Stimulated activated CD8-positive, alpha-beta memory T cell treated with anti-CD3 and anti-CD28 coated beads, Interleukin-15, amount 100 ng/mL, for 1 hour (primary cell): ENCODE data around the gene KLRK1.
"Not testable (repeated sequence)": the region's sequence is repeated elsewhere in the genome, so short reads cannot be mapped to it uniquely, and the experiment has no call there.

Experiments used
- DNase-seq: peaks from one replicate; pipeline ENCODE4 v3.0.0-alpha.2; 2020; ENCODE audit warnings: low read depth

Gene KLRK1

DNA sequence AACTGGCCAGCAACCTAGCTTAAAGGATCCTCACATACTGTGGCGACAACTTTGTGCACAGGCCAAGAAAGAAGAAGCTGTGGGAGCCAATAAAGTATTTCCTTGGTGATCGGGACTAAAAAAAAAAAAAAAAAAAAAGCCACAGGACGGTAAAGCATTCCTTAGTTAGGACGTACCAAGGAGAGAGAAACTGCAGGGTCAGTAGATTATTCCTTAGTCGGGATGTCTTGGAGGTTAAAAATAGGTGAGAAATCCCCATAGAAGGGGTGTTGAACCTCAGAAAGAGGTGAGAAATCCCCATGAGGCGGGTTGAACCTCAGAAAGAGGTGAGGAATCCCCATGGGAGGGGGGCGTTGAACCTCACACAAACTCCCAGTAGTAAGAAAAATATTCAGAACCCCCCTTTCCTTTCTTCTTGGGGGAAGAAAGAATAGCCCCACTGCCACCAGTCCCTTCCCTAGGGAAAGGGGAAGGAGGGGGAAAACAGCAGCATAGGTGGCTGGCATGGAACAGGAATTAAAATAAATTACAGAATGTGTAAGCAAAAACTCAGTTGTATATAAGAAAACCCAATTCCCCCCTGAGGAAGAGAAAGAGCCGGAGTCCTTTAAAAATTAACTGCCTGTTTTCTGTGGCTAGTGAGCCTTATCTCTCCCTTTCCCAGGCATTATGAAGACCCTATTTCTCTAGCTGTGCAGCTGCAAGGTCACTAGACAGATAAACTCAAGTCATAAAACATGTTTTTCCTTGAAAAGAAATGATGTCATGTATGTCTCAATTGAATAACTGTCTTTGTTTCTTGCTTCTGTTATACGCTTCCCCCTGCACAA lies 26.8 kb downstream of the KLRK1 start:
- no peak for DNase-seq

DNA sequence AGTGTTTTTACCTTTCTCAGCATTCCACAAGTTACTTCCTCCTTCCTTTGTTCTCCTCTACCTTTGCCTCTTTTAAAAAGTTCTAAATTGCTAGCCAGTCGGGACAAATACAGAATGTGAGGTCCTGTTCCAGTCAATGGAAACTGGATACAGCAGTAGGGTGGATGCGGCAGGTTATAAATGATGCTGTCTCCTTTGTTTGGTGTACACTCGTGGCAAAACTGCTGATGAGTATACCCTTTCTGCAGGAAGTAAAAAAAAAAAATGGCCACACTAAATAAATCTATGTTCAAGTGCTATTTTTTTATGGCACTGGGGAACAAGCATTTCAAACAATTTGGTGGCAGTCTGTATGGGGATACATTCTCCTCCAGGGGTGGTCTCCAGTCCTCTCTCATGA lies 27.5 kb downstream of the KLRK1 start:
- no peak for DNase-seq

DNA sequence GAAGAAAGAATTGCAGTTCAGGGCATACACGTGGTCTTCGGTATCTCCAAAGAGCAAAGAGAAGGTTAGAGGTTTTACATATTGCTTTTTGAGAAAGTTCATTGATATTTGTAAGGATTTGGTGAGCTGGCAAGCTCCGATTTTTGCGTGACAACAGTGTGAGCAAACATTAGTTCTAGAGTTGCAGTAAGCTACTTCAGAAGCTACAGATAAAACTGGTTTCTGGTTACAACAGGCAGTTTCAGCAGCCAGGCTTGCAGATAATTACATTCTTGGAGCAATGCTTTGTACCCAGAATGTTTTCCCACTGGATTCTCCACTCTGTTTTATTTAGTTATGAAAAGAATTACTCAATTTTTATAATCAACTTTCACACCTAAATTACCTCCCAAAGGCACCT lies 28.2 kb downstream of the KLRK1 start:
- no peak for DNase-seq

DNA sequence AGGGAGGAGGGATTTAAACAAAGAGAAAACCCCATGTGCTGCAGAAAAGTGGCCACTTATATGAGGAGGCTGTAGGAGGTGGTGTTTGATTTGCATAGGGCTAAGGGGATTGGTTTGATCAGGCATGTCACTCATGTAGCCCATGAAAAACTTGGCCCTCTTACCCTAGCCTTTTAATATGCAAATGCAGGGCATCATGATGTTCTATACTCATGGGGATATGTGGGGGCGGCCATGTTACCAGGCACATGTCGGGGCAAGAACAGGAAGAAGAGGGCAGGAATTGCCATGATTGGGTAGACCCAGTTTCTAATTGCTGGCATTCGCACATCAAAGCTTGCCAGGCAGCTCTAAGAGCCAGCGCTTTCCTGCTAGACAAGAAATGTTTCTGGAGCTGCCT lies 28.8 kb downstream of the KLRK1 start:
- no peak for DNase-seq

DNA sequence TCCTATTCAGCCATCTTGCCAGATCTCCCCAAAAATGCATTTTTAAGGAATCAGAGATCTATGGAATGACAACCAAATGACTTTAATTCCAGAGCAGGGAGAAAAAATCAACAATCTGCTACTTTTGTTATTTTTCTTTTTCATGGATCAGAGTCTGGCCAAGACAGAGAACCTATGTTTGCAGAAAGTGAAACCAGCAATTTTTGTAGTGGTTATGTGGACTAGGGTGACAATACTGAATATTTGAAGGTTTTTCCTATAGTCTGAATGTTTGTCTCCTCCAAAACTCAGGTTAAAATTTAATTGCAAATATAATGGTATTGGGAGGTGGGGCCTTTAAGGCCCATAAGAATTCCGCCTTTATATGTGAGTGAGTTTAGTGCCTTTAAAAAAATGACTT lies 30.9 kb downstream of the KLRK1 start:
- no peak for DNase-seq

DNA sequence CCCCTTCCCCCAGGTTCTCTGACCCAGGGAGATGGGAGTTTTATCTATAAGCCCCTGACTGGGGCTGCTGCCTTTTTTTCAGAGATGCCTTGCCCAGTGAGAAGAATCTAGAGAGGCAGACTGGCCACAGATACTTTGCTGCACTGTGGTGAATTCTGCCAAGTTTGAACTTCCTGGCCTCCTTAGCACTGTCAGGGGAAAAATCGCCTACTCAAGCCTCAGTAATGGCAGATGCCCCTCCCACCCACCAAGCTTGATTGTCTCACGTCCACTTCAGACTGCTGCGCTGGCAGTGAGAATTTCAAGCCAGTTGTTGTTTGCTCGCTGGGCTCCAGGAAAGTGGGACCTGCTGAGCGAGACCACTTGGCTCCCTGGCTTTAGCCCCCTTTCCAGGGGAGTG lies 31.7 kb downstream of the KLRK1 start:
- no peak for DNase-seq

DNA sequence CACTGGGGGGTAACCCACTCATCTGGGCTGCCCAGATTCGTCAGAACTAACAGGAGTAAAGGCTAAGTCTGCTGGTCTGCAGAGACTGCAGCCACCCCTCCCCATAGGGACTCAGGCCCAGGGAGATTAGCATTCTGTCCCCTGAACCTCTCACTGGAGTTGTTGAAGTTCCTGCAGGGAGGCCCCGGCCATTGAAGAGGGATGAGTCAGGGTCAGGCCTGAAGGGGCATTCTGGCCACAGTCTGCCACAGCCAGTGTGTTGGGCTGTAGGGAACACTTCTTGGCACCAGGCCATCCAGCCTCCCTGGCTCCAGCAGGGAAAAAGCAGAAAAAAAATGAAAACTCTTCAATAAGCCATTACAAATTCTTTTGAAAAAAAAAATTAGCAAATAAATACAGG lies 35.3 kb downstream of the KLRK1 start:
- no peak for DNase-seq

DNA sequence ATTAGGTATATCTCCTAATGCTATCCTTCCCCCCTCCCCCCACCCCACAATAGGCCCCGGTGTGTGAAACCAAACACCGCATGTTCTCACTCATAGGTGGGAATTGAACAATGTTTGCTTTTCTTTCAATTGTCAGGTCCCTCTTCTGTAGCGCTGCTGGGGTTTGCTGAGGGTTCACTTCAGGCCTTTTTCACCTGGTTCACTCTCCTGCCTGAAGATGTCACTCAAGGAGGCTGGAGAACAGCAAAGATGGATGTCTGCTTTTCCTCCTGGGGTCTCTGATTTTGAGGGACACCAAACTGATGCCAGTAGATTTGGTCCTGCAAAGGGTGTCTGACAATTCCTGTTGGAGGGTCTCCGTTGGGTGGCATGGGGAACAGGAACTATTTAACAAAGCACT lies 35.8 kb downstream of the KLRK1 start:
- no peak for DNase-seq

DNA sequence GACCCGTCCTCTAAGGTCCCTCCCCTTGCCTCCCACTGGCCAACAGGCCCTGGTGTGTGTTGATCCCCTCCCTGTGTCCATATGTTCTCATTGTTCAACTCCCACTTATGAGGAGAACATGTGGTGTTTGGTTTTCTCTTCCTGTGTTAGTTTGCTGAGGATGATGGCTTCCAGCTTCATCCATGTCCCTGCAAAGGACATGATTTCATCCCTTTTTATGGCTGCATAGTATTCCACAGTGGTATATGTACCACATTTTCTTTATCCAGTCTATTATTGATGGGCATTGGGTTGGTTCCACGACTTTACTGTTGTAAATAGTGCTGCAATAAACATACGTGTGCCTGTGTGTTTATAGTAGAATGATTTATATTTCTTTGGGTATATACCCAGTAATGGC lies 38.4 kb downstream of the KLRK1 start:
- DNase-seq: not testable (repeated sequence)

DNA sequence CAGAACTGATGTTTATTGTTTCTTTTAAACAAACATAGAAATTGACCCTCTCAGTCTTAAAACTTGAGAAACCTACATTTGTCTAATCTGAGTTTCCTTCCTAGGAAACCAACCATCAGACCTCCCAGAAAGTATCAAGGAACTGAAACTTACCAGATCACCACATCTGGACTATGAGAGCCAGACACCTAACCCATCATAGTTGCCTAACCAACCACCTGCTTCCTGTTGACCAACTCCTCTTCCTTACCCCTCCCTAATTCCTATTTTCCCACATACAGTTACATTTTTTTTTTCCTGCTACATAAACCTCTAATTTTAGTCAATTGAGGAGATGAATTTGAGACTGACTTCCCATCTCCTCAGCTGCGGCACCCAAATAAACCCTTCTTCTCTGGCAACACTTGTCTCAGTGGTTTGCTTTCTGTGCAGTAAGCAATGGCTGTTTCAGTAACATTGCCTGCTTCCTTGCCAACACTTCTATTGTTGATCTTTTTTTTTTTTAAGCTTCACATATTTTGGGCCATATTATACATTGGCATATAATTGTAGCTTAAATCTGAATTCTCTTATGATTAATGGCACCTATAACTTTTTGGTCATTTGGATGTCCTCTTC lies 47.8 kb downstream of the KLRK1 start:
- DNase-seq: no peak

DNA sequence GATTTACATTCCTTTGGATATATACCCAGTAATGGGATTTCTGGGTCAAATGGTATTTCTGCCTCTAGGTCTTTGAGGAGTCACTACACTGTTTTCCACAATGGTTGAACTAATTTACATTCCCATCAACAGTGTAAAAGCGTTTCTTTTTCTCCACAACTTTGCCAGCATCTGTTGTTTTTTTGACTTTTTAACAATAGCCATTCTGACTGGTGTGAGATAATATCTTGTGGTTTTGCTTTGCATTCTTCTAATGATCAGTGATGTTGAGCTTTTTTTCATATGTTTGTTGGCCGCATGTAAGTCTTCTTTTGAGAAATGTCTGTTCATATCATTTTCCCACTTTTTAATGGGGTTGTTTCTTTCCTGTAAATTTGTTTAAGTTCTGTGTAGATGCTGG lies 48.9 kb downstream of the KLRK1 start:
- DNase-seq: not testable (repeated sequence)

DNA sequence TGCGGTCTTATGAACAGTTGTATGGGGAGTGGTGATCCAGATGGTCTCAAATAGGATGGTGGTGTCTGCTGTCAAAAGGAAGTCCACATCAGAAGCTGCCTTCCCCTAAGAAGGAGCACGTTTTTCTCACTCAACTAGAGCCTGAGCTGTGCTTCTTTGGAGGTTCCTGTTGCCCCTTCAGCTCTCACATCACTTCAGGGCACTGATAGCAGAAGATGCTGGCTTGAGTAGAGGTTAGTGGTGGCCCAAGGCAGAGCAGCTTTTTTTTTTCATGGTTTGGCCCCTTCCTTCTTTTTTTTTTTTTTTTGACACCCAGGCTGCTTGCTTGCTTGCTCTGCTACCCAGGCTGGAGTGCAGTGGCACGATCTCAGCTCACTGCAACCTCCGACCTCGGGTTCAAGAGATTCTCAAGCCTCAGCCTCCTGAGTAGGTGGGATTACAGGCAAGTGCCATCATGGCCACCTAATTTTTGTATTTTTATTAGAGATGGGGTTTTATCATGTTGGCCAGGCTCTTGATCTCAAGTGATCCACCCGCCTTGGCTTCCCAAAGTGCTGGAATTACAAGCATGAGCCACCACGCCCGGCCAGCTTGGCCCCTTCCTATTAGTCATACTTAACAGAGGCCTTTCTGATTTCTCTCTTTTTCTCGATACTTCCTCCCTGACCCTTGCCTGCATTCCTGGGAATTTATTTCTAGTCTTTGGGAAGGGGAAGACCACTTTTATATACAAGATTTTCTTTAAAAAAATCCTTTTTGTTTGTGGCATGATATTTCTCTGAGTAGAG lies 50.6 kb downstream of the KLRK1 start:
- no peak for DNase-seq

DNA sequence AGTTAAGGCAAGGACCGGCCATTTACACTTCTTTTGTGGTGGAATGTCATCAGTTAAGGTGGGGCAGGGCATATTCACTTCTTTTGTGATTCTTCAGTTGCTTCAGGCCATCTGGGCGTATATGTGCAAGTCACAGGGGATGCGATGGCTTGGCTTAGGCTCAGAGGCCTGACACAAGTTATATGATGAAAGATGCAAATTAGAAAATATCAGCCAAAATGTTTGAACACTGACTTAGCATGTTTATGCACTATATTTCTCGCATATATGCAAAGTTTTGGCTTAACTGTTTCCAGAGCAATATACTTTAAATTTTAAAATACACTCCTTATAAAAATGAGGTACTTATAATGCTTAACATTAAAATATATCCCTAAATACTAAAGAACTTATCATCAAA lies 51.4 kb downstream of the KLRK1 start:
- DNase-seq: not testable (repeated sequence)

DNA sequence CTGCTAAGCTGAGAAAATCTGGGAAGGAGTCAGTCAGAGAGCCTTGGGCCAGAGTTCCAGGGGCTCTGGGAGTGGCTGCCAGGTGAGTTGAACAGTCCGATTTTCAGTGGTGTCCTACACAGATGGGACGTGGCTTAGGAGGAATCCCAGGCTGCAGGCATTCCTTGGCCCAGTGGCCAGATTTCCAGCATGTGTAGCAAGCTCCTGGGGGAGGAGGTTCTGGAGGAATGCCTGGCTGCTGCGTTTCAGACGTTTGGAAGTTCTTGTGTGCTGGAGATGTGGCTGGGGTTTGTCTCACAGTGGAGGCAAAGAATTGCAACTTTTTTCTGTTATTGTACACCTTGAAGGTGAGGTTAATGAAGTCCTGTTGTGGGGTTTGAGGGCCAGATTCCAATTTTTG lies 53.6 kb downstream of the KLRK1 start:
- not testable (repeated sequence) for DNase-seq

DNA sequence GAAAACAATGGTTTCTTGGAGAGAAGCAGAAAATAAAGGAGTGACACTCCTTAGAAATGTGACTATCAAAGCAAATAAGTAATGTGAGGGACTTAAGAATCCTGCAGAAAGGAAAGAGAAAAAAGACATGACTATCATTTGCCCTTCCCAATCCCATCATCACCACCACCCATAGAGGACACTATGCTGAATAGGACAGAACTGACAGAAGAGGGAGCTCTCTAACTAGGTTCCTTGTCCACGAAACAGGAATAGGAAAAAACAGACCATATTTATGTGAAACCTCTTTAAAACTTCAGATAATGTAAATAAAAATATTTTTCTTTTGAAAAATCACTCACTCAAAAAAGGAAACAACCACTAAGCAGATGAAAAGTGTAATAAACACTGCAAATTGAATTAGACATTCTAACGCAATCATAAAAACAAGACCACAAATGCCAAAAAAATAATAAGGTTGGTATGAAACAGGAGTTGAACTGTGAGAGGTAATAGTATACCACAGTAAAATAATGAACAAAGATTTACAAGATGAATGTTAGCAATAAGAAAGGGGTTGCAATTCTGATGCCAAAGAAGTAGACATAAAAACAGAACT lies 58.1 kb downstream of the KLRK1 start:
- no peak for DNase-seq

DNA sequence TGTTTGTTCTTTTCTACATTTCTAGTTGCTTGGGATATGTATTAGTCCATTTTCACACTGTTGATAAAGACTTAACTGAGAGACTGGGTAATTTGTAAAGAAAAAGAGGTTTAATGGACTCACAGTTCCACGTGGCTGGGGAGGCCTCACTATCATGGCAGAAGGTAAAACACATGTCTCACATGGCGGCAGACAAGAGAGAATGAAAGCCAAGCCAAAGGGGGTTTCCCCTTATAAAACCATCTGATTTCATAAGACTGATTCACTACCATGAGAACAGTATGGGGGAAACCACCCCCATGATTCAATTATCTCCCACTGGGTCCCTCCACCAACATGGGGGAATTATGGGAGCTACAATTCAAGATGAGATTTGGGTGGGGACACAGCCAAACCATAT lies 61.1 kb downstream of the KLRK1 start:
- DNase-seq: not testable (repeated sequence)
